Activated B cell treated with CpG ODN at 0.5 μM for 24 hours (primary cell): ENCODE measurements around the gene PHLDB3. TPM values are rescaled to one million over a fixed set of nuclear protein-coding genes. Genes with fewer than 3 reads are reported as not detected.

Experiments
- ATAC-seq: fragments of 200-7000 bp; cut with Tn5 transposase; one replicate; pipeline ENCODE4 v1.10.0; 2021; ENCODE audit warnings: low read depth, mild to moderate bottlenecking, moderate library complexity
- CTCF ChIA-PET: fragments of 350-600 bp; sonication (Branson Sonifier 250); formaldehyde crosslinking; loops from one replicate; lab custom pipeline; 2021; ENCODE audit warnings: antibody characterized with exemption; lab: Charles Lee
- POLR2A ChIA-PET: fragments of 350-600 bp; sonication (Branson Sonifier 250); formaldehyde crosslinking; loops from one replicate; lab custom pipeline; 2021; ENCODE audit warnings: antibody characterized with exemption; lab: Charles Lee
- DNase-seq: peaks from one replicate; pipeline ENCODE4 v3.0.0; 2022
- H3K27ac Mint-ChIP-seq: one replicate; pipeline ENCODE4 v1.8.0; 2020; ENCODE audit warnings: mixed read lengths
- H3K27me3 Mint-ChIP-seq: one replicate; pipeline ENCODE4 v1.8.0; 2021; ENCODE audit warnings: mixed read lengths
- H3K36me3 Mint-ChIP-seq: one replicate; pipeline ENCODE4 v1.8.0; 2021; ENCODE audit warnings: low read depth, mixed read lengths
- H3K4me1 Mint-ChIP-seq: one replicate; pipeline ENCODE4 v1.8.0; 2021; ENCODE audit warnings: mixed read lengths
- H3K4me3 Mint-ChIP-seq: one replicate; pipeline ENCODE4 v1.8.0; 2020; ENCODE audit warnings: mild to moderate bottlenecking, mixed read lengths
- H3K9me3 Mint-ChIP-seq: one replicate; pipeline ENCODE4 v1.8.0; 2020; ENCODE audit warnings: mixed read lengths
- CTCF ChIP-seq: fragments of 200-600 bp; IDR thresholded peaks from one replicate; pipeline ENCODE4 v1.8.0; 2022; ENCODE audit warnings: antibody characterized with exemption, mild to moderate bottlenecking
- intact Hi-C: fragments of 100-400 bp; cut with micrococcal nuclease; formaldehyde crosslinking; loops from one replicate; pipeline ENCODE4 v1.15.1; 2024
- total RNA-seq: library from RNA; stranded (reverse); gene quantifications from 2 replicates; pipeline ENCODE4 v1.2.3, GENCODE V29; 2022

Gene PHLDB3
- total RNA-seq, 1 donor from 2014 or later: 32.2 TPM

DNA sequence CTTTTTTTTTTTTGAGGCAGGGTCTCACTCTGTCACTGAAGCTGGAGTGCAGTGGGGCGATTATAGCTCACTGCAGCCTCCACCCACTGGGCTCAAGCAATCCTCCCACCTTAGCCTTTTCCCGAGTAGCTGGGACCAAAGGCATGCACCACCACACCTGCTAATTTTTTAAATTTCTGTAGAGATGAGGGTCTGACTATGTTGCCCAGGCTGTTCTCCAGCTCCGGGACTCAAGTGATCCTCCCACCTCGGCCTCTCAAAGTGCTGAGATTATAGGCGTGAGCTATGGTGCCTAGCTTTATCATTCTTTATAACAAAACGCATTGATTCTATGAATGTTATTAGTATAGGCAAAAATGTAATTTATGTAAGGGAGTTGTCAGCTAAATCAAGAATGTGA, 21.3 kb downstream of the PHLDB3 start:
- intact Hi-C loops: no loop called here
- H3K27me3 Mint-ChIP-seq: no peaks in the 10 kb centered on the region
- ChIA-PET POLR2A (interaction anchor here (0.6 kb wide), 1 partner anchor 1426 kb away, joined by 3 read pairs; no protein-coding TSS in a partner anchor), CTCF (interaction anchor here (0.8 to 1.3 kb wide), 2 partner anchors 36 kb away, joined by 3 to 4 read pairs; no protein-coding TSS in a partner anchor)
- H3K4me1 Mint-ChIP-seq: peaks cover 16% of the 10 kb centered on the region
- H3K4me3 Mint-ChIP-seq: no peak overlapping the region
- ATAC-seq: no peak
- TF ChIP-seq CTCF: no peak
- peaks cover 15% of the 10 kb centered on the region for H3K36me3 Mint-ChIP-seq
- no peaks in the 10 kb centered on the region for H3K9me3 Mint-ChIP-seq
- no peak for DNase-seq
- H3K27ac Mint-ChIP-seq: no peak overlapping the region

DNA sequence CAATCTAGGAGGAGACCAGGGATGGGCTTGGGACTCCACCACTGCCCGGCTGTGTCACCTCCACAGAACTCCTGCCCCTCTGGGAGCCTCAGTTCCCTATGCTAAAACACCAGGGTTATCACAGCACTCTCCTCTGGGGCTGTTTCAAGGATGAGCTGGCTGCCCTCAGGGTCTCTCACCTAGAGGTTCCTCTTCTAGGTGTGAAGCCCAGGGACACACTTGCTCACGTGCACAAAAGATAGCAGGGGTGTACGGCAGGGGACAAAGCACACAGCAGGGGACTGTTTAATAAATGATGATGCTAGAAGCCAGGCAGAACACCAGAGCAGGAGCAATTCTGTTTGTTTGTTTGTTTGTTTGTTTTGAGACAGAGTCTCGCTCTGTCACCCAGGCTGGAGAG, 22.4 kb downstream of the PHLDB3 start:
- intact Hi-C loops: no loop called here
- Mint-ChIP-seq H3K9me3 (no peaks in the 10 kb centered on the region), H3K4me3 (no peak overlapping the region), H3K4me1 (peaks cover 10% of the 10 kb centered on the region), H3K36me3 (peaks cover 21% of the 10 kb centered on the region), H3K27ac (no peak overlapping the region), H3K27me3 (no peaks in the 10 kb centered on the region)
- POLR2A ChIA-PET: no interaction called here
- ATAC-seq (no peak), DNase-seq (no peak)
- TF ChIP-seq CTCF: no peak
- CTCF ChIA-PET: interaction anchor here (1.3 kb wide), 1 partner anchor 37 kb away, joined by 4 read pairs; no protein-coding TSS in a partner anchor

- Mint-ChIP-seq H3K4me3 (no peak overlapping the region), H3K9me3 (no peaks in the 10 kb centered on the region), H3K27ac (no peak overlapping the region), H3K36me3 (peaks cover 21% of the 10 kb centered on the region), H3K4me1 (peaks cover 5% of the 10 kb centered on the region), H3K27me3 (no peaks in the 10 kb centered on the region)
- CTCF ChIA-PET: no interaction called here
- no peak for TF ChIP-seq CTCF
- ATAC-seq (no peak), DNase-seq (no peak)
- intact Hi-C loops: no loop called here
- POLR2A ChIA-PET: no interaction called here
These were observed 22.8 kb downstream of the PHLDB3 start for GRCh38 chr19:43481701-43482100.

DNA sequence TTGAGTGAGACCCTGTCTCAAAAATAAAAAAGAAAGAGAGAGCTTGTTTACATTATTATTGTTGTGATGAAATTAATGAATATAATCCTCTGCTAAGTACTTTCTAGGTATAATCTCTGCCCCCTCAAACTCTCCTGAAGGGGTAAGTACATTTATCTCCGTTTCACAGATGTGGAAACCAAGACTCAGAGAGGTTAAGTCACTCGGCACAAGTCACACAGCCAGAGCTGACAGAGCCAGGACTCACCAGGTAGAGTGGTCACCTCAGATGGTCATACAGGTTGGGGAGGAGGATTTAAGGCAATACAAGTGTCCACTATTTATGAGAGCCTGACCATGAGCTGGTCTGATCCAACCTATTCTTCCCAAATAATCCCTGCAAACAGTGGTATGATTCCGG, 24.0 kb downstream of the PHLDB3 start:
- no peak for ATAC-seq
- Mint-ChIP-seq H3K27me3 (no peaks in the 10 kb centered on the region), H3K4me3 (no peak overlapping the region), H3K4me1 (peaks cover 5% of the 10 kb centered on the region), H3K9me3 (no peaks in the 10 kb centered on the region), H3K36me3 (peaks cover 19% of the 10 kb centered on the region), H3K27ac (no peak overlapping the region)
- no peak for TF ChIP-seq CTCF
- intact Hi-C loops: no loop called here
- POLR2A ChIA-PET: interaction anchor here (0.7 to 1.1 kb wide), 3 partner anchors 10 to 23 kb away, joined by 3 to 4 read pairs (median 3); no protein-coding TSS in a partner anchor
- no peak for DNase-seq
- CTCF ChIA-PET: interaction anchor here (0.7 kb wide), 1 partner anchor 49 kb away, joined by 5 read pairs; no protein-coding TSS in a partner anchor

GRCh38 chr19:43479961-43480561, 24.5 kb downstream of the PHLDB3 start:
- DNase-seq: no peak
- intact Hi-C loops: no loop called here
- H3K4me1 Mint-ChIP-seq: peaks cover 10% of the 10 kb centered on the region
- POLR2A ChIA-PET: interaction anchor here (0.7 to 1.1 kb wide), 3 partner anchors 11 to 24 kb away, joined by 3 to 4 read pairs (median 3); no protein-coding TSS in a partner anchor
- no peaks in the 10 kb centered on the region for H3K9me3 Mint-ChIP-seq
- no peaks in the 10 kb centered on the region for H3K27me3 Mint-ChIP-seq
- no peak overlapping the region for H3K27ac Mint-ChIP-seq
- CTCF ChIA-PET: interaction anchor here (0.7 to 1.2 kb wide), 2 partner anchors 40 to 48 kb away, joined by 5 to 6 read pairs; no protein-coding TSS in a partner anchor
- TF ChIP-seq CTCF: no peak
- no peak overlapping the region for H3K4me3 Mint-ChIP-seq
- H3K36me3 Mint-ChIP-seq: peaks cover 21% of the 10 kb centered on the region
- no peak for ATAC-seq
